Epithelial cell of prostate (primary cell): ENCODE measurements around the gene ADAM15.

ENCODE experiments used
- DNase-seq: peaks from one replicate; pipeline ENCODE4 v3.0.0-alpha.2; 2011; ENCODE audit warnings: low read depth, low spot score
- H3K27ac ChIP-seq: fragments of 450-650 bp; 2 replicates; pipeline ENCODE4 v1.5.1; 2017; ENCODE audit warnings: mild to moderate bottlenecking

The ADAM15 gene

DNA sequence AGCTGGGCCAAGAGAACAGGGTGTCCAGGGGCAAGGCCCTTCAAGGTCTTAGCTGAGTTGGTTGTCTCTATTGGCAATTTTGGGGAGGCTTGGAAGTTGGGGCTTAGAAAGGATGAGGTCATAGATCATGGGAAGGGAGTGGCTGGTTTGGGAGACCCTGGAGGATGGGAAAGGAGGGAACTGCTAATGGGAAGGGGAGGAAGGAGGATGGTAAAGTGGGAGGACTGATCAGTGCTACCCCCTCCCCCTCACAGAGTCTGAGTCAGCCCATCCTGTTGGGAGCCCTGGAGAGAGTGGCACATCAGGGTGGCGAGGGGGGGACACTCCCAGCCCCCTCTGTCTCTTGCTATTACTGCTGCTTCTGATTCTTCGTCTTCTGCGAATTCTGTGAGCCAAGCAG lies 17.5 kb downstream of the ADAM15 start:
- no peak overlapping the region for H3K27ac ChIP-seq
- DNase-seq: no peak

DNA sequence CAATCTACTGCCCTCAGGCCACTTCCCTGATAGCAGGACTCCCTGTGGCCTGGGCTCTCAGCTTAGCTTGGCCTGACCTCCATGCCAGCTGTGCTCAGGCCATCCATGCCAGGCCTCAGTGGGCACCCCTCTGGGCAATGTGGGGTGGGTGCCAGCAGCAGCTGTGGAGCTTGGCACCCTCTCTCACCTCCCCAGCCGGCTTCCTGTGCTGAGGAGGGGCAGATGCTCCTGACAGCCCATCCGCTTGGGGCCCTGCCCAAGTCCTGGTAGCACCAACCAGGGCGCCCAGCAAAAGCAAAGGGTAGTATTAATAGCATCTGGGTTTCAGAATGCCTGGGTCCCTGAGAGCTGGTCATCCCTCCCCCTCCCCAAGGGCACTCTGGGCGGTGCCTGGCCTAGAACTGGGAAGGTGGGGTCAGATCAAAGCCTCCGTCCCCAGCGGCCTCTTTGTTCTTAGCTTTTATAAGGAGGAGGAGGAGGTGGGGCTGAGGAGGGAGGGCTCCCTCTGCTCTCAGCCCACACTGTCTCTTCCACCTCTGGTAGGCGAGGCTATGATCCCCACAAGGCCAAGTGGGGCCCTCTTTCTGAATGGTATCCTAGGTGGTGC lies 18.5 kb downstream of the ADAM15 start:
- no peak for DNase-seq
- H3K27ac ChIP-seq: no peak overlapping the region

DNA sequence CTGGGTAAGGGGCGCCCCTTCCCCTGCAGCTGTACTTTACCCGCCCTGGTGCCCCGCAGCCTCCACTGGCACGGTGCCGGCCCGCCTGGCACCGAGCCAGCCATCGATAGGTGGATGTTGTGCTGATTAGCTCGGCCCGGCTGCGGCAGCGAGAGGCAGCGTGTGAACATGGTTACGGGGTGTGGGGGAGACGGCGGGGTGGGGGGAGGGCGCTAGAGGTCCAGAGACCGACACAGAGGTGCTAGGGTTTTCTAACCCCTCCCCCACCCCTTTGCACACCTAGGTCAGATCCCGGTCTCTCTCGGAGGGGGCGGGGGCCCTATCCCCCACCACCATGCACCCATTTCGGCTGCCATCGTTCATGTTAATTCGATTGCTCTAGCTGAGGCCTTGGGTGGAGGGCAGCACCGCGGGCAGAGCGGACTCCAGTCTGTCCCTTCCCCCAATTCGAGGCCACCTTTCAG lies 19.1 kb downstream of the ADAM15 start:
- H3K27ac ChIP-seq: no peak overlapping the region
- no peak for DNase-seq

DNA sequence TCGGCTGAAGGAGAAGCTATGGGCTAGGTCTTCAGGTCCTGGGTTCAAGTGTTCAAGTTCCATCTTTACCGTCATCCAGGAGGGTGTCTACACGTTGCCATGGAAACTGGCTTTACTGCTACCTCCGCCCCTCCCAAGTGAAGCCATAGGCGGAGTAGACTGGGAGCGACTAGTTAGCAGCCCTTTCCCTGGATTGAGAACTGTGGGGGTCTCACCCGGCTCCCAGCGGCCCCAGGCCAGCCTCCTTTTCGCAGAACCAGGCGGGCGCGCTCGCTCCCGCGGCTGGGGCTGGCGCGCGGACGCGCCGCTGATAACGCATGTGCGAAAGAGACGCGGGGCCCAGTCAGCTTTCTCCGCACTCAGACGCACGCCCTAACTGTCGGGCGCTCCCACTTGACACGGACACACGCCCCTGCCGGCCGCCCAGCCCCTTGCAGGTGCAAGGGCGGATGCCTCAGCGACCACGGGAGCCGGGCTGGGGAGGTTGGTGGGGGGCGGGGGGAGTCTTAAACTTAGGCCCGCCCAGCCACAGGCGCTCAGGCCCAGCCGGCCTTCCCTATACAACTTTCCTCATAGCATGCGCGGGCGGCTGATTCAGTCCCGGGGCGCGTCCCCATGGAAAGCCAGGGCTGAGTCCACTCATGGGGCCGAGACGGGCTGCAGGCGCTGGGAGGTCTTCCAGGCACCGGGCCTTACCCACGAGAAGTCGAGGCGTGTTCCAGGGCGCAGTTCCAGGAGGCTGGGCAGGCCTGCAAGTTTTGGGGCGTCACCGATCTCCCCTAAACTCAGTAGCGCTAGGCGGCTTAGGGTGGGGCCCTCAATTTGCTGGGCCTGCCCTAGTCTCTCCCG lies 19.8 kb downstream of the ADAM15 start:
- peak overlapping the region; percentile 38 for H3K27ac ChIP-seq

DNA sequence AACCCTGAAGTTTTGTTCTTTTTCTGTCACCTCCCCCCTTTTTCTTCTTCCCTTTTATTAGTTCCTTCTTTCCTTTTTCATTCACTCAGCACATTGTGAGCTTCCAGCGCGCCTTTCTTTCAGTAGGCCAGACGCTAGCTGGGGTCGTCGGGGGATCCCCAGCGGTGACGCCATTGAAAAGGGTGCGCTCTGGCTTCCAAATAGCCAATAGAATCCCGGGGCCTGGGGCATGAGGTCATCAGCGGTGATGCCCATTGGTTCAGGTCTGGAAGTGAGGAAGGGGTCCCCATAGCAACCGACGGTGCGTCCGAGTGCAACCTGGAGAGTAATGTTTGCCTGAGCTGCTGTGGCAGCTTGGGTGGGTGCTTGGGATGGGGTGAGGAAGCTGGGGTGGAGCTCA lies 20.6 kb downstream of the ADAM15 start:
- no peak for DNase-seq
- peak overlapping the region; percentile 38 for H3K27ac ChIP-seq

More for the DNA sequence above, 19.8 kb downstream of the ADAM15 start:
- DNase-seq: no peak

DNA sequence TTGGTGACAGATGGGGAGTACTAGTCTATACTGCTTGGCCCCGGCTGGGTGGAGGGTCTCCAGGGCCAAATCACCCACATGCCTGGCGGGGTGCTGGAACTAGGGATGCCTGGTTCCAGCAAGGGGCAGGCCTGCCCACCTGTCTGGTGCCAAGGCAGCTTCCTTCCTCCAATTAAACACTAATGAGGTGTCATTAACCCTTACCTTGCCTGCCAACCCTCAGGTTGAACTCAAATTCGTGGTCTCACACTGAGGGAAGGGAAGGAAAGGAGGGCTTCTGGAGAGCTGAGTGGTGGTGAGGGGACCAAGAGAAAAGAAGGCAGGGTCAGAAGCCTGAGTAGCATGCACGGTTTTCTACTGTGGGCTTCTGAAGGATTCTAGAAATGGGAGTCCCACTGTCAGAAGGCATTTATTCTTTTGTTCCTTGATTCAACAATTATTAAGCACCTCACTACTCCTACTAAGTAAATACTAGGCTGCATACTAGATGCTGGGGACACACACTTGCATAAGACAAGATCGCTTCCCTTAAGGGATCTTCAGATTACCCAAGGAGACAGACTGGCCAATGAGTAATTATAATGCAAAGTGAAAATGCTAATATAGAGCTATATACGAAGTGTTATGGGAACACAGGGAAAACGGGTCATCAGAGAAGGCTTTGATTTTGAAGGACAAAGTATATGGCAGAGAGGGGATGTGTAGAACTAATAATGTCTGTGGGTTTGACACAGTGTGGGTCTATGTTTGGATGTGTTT lies 21.6 kb downstream of the ADAM15 start:
- H3K27ac ChIP-seq: no peak overlapping the region
- no peak for DNase-seq

DNA sequence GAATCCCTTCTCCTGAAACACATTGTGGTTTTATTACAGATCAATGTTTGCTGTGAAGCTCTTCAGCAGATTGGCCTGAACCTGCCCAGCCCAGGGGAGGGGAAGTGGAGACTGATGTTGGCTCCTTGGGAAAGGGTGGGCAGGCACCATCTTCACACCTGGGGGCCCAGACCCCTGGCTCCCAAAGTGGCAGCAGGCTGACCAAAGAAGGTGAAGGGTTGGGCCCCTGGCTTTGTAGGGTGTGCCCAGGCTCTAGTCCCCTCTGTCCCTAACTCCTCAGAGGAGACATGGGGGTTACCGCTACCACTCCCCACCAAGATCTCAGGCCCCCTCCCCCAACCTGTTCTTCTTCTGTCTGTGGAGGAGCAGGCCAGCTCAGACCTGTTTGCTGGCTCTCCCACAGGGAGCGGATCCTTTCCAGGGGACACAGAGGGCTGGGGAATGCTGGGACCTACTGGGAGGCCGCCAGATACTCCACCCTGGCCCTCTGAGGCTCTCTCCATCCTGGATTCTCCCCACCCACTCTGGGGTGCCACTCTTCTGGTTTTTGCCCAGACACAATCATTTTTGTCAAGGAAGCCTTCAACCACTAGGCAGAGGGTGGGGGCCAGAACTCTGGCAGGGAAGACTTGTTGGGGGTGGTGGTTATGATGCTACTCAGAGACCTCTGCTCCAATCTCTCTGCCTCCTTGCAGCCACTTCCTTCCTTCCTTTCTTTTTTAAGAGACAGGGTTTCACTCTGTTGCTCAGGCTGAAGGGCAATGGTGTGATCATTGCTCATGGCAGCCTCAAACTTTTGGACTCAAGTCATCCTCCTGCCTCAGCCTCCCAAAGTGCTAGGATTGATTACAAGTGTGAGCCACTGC lies 22.5 kb downstream of the ADAM15 start:
- no peak overlapping the region for H3K27ac ChIP-seq
- no peak for DNase-seq

DNA sequence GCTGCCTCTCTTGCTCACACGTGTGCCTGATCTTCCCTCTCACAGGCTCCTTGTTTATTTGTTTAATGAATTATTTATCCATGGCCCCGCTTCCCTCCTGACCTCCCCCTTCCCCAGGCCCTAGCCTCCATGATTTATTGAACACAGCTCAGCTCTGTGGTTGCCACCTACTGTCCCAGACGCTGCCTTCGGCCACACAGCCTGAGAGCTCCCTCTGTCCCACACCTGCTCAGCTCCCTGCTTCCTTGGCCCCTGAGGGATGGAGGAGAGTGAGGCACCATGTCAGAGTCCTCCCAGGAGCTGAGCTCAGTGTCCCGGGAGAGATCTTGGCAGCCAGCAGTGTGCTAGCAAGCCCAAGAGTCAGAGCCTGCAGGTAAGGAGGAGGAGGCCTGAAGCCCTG lies 24.4 kb downstream of the ADAM15 start:
- H3K27ac ChIP-seq: no peak overlapping the region
- DNase-seq: no peak

DNA sequence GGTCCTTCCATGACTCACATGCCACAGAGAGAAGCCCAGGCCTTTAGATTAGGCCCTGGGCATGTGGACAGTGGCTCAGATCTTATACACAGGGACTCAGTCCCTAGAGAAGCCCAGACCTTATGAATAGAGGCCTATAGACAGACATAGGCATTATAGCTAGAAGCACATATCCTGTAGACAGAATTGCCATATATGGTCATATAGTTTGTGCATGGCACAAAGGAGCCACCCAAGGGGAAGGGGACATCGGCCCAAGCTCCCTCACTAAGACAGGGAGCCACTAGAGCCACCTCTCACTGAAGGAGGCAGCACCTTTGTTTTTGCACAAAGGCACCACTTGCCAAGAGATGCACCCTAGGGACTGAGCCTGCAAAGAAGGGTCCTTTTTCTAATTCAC lies 25.3 kb downstream of the ADAM15 start:
- no peak for DNase-seq
- no peak overlapping the region for H3K27ac ChIP-seq

DNA sequence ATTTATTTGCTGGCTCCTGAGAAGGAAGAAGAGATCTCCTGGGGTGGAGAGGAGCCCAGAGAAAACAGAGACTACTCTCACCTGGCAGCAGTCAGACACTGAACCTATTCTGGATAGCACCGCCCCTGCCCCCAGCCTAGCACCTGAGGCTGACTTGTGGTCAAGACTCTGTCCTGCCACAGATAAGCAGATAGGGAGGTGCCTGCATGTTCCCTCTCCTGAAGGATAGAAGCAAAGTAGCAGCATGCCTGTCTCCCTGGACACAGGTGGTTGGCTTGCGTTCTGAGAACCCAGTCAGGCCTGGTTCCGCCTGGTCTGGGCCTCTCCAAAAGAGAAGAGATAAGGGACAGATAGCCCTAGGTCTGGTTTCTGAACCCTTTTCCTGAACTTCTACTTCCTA lies 26.2 kb downstream of the ADAM15 start:
- DNase-seq: no peak
- H3K27ac ChIP-seq: peak overlapping the region; percentile 40

DNA sequence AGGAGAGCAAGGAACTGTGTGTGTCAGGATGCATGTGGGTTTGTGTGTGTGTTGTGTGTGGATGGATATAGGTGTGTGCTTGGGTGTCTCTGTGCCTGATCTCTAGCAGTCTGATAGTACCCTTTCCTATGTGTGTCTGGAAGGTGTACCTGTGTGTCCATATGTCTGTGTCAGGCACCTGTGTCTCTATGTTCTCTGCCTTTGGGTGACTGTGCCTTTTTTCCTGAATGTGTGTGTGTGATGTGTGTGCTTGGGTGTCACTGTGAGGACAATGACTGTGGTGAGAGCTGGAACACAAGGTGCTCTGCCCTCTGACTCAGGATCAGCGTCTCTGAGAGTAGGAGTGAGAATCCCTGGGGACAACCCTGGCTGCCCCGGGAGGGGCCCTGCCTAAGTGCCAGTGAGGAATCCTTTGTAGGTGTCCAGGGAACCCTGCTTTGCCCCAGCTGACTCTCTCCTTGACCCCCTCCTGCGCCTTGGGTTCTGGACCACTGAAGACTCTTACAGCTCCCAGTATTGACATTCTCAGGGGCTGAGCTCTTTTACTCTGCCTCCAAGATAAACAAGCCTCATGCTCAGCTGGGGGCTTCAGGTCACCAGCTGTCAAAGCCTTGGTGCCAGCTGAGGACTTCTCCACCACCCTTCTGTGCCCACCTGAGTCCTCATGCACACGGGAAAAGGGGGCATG lies 26.8 kb downstream of the ADAM15 start:
- DNase-seq: no peak
- H3K27ac ChIP-seq: peak overlapping the region; percentile 40

DNA sequence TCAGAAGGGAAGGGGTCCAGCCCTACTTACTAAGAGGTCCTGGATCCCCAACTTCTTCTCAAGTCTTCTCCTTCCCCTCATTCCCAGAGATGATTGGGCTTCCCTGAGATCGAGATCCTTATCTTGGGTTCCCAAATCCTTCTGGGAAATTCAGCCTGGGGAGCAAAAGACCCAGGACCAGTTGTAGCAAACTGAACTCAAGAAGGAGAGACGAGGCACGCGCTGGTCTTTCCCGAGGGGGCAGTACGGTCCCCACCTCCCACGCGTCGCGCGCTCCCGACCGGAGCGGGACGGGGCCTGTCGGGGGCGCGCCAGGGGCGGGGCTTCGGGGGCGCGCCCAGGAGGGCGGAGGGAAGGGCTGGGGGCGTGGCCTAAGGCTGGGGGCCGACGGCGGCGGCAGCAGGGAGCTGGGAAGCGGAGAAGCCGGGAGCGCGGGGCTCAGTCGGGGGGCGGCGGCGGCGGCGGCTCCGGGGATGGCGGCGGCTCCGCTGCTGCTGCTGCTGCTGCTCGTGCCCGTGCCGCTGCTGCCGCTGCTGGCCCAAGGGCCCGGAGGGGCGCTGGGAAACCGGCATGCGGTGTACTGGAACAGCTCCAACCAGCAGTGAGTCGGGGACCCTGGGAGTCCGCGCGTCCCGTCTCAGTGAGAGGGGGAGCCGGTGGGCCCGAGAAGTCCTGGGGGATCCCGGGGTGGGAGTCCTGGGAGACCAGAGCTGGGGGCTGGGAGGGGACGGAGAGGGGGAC lies 27.5 kb downstream of the ADAM15 start, which contains the start of gene EFNA3:
Gene EFNA3 (plus strand): TSS at position 369 of the 741 bp plus-strand sequence. CDS start 105 bp downstream, at position 474.
- peak within 1 kb of the TSS; percentile 40 for H3K27ac ChIP-seq
- DNase-seq: no peak

DNA sequence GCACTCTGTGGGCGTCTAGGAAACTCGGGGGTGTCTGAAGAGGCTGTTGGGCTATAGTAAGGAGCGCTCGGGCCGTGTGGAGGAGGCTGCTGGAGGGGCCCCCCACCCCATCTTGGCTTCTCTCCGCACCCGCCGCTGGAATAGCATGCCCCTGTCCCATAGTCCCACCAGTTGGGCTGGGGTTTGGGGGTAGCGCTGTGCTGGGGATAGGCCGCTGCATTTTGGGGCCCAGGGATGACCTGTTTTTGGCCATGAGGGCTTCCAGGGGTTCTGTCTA lies 28.0 kb downstream of the ADAM15 start:
- DNase-seq: no peak
- H3K27ac ChIP-seq: no peak overlapping the region

DNA sequence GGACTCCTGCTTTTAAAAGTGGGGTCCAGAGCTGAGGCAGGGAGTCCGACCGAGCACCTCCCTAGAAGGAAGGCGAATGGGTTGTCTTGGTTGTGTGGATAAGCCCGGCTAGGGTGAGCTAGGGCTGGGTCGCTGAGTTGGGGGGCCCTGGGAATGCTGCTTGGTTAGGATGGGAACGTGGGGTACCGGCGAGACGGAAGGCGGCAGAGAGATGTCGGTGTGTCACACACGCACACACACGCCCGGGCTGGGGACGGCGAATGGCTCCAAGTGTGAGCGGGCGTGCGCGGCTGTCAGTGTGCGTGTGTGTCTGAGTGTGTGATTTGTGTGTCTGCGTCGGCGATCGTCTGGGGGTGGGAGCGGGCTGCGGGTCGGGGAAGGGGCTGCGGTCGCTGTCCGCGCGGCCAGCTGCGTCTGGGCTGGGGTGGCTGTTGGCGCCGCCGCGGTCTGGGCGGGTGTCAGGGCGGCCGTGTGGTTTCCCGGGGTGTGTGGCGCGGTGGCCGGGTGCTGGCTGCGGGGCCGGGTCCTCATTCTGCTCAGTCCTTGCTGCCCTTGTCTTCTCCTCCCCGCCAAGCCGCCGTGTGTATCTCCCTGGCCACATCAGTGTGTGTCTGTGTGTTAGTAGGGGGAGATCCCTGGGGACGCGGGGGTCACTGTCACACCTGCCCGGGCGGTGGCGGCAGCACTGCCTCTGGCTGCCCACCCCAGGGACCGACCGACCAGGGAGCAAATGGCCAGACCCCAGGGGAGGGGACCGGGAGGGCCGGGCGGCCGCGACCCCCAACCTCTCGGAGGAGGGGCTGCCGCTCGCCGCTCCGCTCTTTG lies 28.6 kb downstream of the ADAM15 start:
- no peak for DNase-seq
- H3K27ac ChIP-seq: no peak overlapping the region

DNA sequence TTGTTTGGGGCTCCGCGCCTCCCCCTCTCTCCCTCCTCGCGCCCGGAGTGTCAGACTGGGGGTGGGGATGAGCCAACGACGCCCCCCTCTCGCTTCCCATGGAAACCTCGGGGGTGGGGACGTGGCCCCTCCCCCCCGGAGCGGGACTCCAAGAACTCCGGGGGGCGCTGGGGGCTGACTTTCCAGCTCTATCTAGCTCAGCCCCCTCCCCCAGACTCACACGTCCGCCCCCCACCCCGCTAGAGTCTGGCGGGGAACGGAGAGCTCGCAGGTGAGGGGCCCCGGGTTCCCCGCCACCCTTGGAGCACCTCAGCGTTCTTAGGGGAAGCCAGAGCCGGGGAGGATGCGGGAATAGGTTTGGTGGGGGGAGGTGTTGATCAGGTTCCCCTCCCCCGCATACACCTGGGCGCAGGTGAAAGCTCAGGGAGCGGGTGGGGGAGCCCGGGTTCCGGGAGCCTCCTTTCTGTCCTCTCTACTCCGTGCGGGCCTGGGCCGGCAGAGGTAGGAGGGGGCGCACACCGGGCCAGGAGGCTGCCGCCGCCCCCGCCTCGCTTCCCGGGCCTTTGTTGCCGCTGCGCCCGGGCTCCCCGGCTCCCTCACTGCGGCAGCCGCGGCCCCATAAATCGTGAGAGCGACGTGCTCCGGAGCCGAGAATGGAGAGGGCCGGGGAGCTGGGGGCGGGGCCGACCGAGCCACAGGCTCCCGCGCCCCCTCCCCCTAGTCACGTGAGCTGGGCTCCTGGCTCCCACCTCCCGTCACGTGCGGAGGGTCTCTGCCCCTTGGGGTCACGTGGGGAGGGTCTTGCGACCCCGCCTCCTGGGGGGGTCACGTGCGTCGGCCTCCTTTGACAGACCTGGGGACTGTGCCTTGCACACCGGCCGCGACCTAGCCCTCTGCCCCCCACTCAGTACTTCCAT lies 29.5 kb downstream of the ADAM15 start:
- no peak for DNase-seq
- H3K27ac ChIP-seq: peak overlapping the region; percentile 5

DNA sequence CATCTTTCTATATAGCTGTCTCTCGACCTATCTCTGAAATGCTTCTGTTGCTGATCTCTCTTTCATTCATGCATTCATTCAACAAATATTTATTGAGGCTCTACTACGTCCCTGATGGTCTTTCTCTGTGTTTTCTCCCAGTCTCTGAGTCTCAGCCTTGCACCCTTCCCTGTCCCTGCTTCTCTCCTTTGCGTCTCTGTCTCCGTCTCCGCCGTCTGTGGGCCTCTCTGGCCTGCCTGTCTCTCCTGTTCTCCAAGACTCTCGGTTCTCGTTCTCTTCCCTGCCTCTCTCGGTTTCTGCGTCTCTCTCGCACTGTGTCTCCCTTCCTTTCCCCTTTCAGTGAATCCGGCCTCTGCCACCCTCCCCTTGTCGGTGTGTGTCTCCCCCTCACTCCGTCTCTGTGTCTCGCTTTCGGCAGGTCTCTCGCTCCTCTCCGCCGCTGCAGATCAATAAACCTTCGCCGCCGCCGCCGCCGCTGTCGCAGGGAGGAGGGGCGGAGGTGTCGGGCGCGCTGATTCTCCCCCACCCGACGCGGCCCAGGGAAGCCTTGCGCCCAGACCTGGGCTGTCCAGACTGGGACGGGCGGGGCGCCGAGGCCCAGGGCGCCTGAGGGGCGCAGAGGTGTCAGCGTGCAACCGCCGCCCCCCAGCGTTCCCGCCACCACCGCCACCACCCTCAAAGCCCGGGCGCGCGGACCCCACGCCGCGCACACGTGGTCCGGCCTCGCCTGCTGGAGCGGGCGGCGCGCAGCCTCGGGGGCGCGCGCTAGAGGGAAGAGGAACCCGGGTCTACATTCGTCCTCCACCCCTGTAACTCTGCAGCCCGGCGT lies 30.6 kb downstream of the ADAM15 start:
- H3K27ac ChIP-seq: peak overlapping the region; percentile 82
- no peak for DNase-seq
